Neural progenitor cell (in vitro differentiated cells): ENCODE results near the gene ARPC5.

ENCODE experiments used
- EZH2 ChIP-seq: fragments of 200-600 bp; sonication (generic); IDR thresholded peaks from 2 replicates; pipeline ENCODE4 v1.6.1; 2017; ENCODE audit warnings: antibody characterized with exemption, mild to moderate bottlenecking, moderate library complexity
- EZH2phosphoT487 ChIP-seq: fragments of 200-600 bp; sonication (generic); IDR thresholded peaks from 2 replicates; pipeline ENCODE4 v1.6.1; 2017; ENCODE audit warnings: antibody characterized with exemption
- TF ChIP-seq, protein P1 (sequence below): fragments of 200-600 bp; sonication (generic); IDR thresholded peaks from 2 replicates; pipeline ENCODE4 v1.5.1; 2017; ENCODE audit warnings: antibody characterized with exemption, mild to moderate bottlenecking

DNA sequence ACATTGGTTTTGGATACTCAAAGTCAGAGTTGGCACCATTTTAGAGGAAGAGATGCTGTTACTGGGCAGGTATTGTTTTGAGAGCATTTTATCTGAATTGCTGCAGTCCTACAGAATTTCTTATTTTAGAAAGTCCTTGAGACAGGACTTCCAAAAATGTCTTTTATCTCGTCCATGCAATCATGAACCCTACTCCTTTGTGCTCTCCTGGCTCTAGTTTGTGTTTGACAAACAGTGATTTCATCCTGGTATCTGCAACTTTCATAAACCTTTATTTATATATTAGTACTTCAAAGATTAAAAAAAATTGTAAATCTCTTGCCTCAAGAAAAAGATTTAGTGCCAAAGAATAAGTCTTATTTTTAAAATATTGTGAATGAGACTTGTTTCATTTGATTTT, 4.6 kb upstream of the ARPC5 start:
- TF ChIP-seq, protein P1, sequence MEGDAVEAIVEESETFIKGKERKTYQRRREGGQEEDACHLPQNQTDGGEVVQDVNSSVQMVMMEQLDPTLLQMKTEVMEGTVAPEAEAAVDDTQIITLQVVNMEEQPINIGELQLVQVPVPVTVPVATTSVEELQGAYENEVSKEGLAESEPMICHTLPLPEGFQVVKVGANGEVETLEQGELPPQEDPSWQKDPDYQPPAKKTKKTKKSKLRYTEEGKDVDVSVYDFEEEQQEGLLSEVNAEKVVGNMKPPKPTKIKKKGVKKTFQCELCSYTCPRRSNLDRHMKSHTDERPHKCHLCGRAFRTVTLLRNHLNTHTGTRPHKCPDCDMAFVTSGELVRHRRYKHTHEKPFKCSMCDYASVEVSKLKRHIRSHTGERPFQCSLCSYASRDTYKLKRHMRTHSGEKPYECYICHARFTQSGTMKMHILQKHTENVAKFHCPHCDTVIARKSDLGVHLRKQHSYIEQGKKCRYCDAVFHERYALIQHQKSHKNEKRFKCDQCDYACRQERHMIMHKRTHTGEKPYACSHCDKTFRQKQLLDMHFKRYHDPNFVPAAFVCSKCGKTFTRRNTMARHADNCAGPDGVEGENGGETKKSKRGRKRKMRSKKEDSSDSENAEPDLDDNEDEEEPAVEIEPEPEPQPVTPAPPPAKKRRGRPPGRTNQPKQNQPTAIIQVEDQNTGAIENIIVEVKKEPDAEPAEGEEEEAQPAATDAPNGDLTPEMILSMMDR, result no peak
- TF ChIP-seq EZH2 (no peak), EZH2phosphoT487 (no peak)
